Epithelial cell of esophagus (primary cell): Measurements from ENCODE around the gene DRC1.

Experiments used
- DNase-seq: peaks from one replicate; pipeline ENCODE4 v3.0.0; 2010; ENCODE audit warnings: low read depth
- H3K4me3 ChIP-seq: 2 replicates; pipeline ENCODE4 v1.5.1; 2011; ENCODE audit warnings: mild to moderate bottlenecking, low read length, control low read depth
- CTCF ChIP-seq: IDR thresholded peaks from 2 replicates; pipeline ENCODE4 v1.5.1; 2011; ENCODE audit warnings: low read depth, mild to moderate bottlenecking, low read length, control low read depth, inconsistent platforms; ENCODE audit not compliant: insufficient read depth; ENCODE audit errors: missing control alignments

DRC1 gene

GRCh38 chr2:26382564-26382963, 19.2 kb upstream of the DRC1 start:
- no peak overlapping the region for H3K4me3 ChIP-seq
- no peak for DNase-seq
- TF ChIP-seq CTCF = no peak

- no peak overlapping the region for H3K4me3 ChIP-seq
- peak; percentile 64 for DNase-seq
- no peak for TF ChIP-seq CTCF
Measured at GRCh38 chr2:26384183-26384582, 17.5 kb upstream of the DRC1 start.

GRCh38 chr2:26384597-26384996, 17.1 kb upstream of the DRC1 start:
- no peak for DNase-seq
- H3K4me3 ChIP-seq = no peak overlapping the region
- TF ChIP-seq CTCF = no peak

GRCh38 chr2:26387189-26387588, 14.5 kb upstream of the DRC1 start:
- no peak for TF ChIP-seq CTCF
- no peak for DNase-seq
- no peak overlapping the region for H3K4me3 ChIP-seq

GRCh38 chr2:26394694-26395093, 7.0 kb upstream of the DRC1 start:
- TF ChIP-seq CTCF = no peak
- DNase-seq = no peak
- no peak overlapping the region for H3K4me3 ChIP-seq

- DNase-seq = no peak
- TF ChIP-seq CTCF = no peak
- H3K4me3 ChIP-seq = no peak overlapping the region
Measured at GRCh38 chr2:26395394-26395793, 6.3 kb upstream of the DRC1 start.

GRCh38 chr2:26396734-26397298, 4.9 kb upstream of the DRC1 start:
- DNase-seq = no peak
- TF ChIP-seq CTCF = no peak
- no peak overlapping the region for H3K4me3 ChIP-seq
